ENCODE data around the gene PCSK6.

Gene PCSK6

DNA sequence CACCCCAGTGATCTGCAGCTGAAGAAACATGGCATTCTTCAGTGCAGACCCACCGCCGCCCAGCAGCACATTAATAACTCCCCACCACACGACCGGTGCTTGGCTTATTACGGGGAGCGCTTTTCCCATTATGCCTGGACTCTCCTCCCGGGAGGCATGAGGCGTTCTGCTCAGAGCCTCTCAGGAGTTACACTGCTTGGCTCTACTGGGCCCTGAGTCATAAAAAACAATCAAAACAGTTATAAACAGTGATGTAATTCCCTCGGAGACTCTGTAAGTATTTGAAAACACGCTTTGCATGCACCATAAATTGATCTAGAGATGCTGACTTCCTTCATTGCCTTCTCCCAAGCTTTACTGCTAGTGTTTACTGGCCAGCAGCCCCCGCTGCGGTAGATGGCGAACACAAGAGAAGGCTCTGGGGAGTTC lies 117.3 kb downstream of the PCSK6 start:
- ChIA-PET CTCF (no interaction called here), POLR2A (no interaction called here)
- H3K4me3 ChIP-seq (ENCODE audit: low read depth, low read length) = no peak overlapping the region
- DNase-seq (ENCODE audit: low read depth, low spot score) = no peak
- TF ChIP-seq, protein P1, sequence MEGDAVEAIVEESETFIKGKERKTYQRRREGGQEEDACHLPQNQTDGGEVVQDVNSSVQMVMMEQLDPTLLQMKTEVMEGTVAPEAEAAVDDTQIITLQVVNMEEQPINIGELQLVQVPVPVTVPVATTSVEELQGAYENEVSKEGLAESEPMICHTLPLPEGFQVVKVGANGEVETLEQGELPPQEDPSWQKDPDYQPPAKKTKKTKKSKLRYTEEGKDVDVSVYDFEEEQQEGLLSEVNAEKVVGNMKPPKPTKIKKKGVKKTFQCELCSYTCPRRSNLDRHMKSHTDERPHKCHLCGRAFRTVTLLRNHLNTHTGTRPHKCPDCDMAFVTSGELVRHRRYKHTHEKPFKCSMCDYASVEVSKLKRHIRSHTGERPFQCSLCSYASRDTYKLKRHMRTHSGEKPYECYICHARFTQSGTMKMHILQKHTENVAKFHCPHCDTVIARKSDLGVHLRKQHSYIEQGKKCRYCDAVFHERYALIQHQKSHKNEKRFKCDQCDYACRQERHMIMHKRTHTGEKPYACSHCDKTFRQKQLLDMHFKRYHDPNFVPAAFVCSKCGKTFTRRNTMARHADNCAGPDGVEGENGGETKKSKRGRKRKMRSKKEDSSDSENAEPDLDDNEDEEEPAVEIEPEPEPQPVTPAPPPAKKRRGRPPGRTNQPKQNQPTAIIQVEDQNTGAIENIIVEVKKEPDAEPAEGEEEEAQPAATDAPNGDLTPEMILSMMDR (IDR thresholded peaks at IDR 0.05; ENCODE audit: insufficient read depth, low read length, missing control alignments) = no peak

DNA sequence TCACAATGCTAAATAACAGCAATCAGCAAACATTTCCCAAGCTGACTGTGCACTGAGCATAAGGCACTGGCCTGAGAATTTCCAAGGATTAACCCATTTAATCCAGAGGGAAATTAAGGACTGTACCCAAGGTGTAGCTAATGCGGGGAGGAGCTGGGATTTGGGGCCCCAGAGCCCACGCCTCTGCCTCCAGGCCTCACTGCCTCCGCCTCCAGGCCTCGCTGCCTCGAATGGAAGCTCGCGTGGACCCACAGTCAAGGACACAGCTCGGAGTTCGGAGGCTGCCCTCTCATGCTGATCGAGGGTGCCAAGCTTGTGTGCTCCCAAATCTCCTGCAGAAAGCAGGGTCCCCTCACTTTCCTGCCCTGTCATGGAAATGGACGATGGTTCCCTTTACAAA lies 118.0 kb downstream of the PCSK6 start:
- TF ChIP-seq, protein P1 (IDR thresholded peaks at IDR 0.05; ENCODE audit: insufficient read depth, low read length, missing control alignments) = no peak
- no peak for DNase-seq (ENCODE audit: low read depth, low spot score)
- H3K4me3 ChIP-seq (ENCODE audit: low read depth, low read length) = no peak overlapping the region
- CTCF ChIA-PET = no interaction called here
- POLR2A ChIA-PET = no interaction called here

DNA sequence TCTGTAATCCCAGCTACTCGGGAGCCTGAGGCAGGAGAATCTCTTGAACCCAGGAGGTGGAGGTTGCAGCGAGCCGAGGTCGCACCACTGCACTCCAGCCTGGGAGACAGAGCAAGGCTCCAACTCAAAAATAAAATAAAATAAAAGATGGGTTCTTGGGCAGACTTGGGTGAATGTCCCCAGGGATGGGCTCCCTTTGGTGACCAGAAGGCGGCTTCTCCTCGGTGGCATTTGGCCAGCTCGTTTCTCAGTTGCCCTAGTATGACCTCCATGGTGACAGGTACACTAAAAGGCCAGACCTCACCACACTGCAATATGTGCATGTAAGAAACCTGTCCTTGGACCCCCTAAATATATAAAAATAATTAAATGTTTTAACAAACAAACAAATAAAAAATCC lies 118.4 kb downstream of the PCSK6 start:
- no peak overlapping the region for H3K4me3 ChIP-seq (ENCODE audit: low read depth, low read length)
- TF ChIP-seq, protein P1 (IDR thresholded peaks at IDR 0.05; ENCODE audit: insufficient read depth, low read length, missing control alignments) = no peak
- ChIA-PET POLR2A (no interaction called here), CTCF (no interaction called here)
- no peak for DNase-seq (ENCODE audit: low read depth, low spot score)

DNA sequence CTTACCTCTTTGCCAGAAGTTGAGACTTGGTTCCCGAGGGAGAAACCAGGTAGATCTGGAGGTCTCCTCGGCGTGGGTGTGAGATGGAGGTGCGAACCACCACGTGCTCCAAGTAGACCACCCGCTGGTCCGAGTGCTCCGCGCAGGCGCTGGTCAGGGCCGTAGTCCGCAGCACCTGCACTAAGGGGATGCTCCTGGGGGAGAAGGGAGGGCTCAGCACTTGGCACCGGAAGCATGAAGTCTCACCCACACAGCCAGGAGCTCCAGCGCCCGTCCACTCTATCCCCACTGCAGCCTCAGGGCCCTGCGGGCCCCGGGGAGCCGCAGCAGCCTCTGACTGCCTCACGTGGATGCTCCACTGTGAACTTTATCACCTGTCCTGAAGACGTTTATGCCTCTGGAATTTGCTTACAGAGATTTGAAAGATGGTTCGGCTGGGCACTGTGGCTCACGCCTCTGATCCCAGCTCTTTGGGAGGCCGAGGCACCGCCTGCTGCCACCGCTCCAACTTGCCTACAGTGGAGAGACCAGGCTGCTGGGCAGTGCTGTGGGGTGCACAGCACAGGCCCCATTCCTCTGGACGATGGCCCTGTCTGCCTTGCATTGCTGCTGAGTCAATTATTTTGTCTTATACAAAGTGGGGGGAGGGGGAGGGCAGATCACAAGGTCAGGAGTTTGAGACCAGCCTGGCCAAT lies 119.0 kb downstream of the PCSK6 start:
- DNase-seq (ENCODE audit: low read depth, low spot score) = no peak
- CTCF ChIA-PET = no interaction called here
- no peak overlapping the region for H3K4me3 ChIP-seq (ENCODE audit: low read depth, low read length)
- TF ChIP-seq, protein P1 (IDR thresholded peaks at IDR 0.05; ENCODE audit: insufficient read depth, low read length, missing control alignments) = no peak
- POLR2A ChIA-PET = no interaction called here

DNA sequence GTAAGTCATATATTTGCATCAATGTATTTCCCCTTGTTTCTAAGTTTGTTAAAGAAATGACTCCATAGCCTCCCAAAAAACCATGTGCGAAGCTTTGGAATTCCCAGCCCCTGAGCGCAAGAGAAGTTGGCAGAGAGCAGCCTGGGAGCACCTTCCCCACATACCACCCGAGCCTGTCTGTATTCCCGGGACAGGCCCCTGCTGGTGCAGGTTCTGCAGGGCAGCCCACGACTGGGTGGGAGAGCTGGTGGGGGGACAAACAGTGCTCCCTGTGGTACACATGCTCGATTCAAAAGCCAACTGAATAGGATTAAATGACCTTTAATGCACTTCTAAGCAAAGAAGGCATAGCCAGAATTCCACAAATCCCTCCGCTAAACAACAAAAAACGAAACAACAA lies 119.8 kb downstream of the PCSK6 start:
- POLR2A ChIA-PET = no interaction called here
- no peak for DNase-seq (ENCODE audit: low read depth, low spot score)
- no peak overlapping the region for H3K4me3 ChIP-seq (ENCODE audit: low read depth, low read length)
- CTCF ChIA-PET = no interaction called here
- TF ChIP-seq, protein P1 (IDR thresholded peaks at IDR 0.05; ENCODE audit: insufficient read depth, low read length, missing control alignments) = no peak

DNA sequence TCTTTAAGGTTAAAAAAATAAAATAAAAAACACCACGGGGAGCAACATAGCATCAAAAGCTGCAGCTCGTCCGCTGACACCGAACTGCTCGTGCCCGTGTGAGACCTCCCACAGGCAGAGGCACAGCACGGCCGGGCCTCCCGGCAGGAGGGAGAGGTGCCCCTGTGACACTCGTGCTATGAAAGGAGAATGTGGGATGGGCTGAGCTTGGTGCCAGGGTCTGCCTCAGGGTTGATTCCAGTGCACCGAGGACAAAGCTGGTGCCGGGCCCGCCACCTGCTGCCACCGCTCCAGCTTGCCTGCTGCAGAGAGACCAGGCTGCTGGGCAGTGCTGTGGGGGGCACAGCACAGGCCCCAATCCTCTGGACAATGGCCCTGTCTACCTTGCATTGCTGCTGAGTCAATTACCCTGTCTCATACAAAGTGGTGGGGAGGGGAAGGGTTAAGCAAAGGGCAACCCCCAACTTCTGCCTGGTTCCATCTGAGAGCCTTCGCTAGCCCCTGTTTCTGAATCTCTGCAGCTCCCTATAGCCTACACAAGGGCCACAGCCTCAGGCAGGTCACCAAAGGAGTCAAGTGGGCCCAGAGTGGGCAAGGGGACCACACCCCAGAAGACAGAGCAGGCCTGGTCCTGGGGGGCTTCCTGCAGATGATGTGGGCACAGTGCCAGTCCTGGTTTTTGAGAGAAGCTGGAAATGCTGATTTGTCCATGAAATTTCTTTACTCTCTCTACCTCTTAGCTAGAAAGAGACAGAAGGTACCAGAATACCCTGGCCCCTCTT lies 120.5 kb downstream of the PCSK6 start:
- ChIA-PET CTCF (no interaction called here), POLR2A (no interaction called here)
- H3K4me3 ChIP-seq (ENCODE audit: low read depth, low read length) = no peak overlapping the region
- no peak for DNase-seq (ENCODE audit: low read depth, low spot score)
- TF ChIP-seq, protein P1 (IDR thresholded peaks at IDR 0.05; ENCODE audit: insufficient read depth, low read length, missing control alignments) = no peak

Measured in AG04449 (cell line).